HG02973 (cell line): Measurements from ENCODE around the gene PHACTR1.
"Not testable (repeated sequence)": the region's sequence is repeated elsewhere in the genome, so short reads cannot be mapped to it uniquely, and the experiment has no call there.

ENCODE experiments used
- ATAC-seq: cut with Tn5 transposase; IDR thresholded peaks from one replicate; pipeline ENCODE4 v1.9.1; 2021; ENCODE audit warnings: moderate library complexity; ENCODE audit not compliant: unreplicated experiment

Gene PHACTR1

DNA sequence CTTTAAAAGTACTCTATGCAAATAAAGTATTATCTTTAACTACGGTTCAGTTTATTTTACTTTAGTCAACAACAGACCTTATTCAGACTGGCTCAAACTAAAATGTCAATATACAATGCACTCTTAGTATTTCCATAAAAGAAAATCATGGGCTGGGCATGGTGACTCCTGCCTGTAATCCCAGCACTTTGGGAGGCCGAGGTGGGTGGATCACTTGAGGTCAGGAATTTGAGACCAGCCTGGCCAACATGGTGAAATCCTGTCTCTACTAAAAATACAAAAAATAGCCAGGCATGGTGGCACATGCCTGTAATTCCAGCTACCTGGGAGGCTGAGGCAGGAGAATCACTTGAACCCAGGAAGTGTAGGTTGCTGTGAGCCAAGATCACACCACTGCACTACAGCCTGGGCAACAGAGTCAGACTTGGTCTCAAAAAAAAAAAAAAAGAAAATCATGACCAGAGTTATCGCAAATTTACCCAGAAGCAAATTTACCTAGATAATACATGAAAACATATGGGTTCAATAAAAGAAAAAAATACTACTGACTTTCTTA is 609.5 kb downstream of the PHACTR1 start:
- ATAC-seq: not testable (repeated sequence)

DNA sequence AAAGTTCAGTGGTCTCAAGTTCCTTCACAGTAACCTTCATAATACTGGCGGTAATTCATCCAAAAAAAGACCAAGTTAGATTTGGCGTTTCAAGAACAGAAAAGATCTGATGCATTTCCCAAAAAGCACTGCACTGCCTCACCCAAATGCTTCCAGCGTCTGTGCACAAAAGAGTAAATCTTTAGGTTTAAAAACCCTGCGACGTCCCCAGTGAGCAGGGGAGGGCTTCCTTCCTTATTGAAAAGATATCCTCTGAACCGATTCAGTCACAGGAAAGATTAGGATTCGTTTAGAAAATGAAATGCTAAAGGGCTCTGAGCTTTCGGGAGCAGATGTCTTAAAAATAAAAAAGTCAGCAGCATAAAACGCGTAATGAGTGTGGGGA is 611.1 kb downstream of the PHACTR1 start:
- no peak for ATAC-seq

DNA sequence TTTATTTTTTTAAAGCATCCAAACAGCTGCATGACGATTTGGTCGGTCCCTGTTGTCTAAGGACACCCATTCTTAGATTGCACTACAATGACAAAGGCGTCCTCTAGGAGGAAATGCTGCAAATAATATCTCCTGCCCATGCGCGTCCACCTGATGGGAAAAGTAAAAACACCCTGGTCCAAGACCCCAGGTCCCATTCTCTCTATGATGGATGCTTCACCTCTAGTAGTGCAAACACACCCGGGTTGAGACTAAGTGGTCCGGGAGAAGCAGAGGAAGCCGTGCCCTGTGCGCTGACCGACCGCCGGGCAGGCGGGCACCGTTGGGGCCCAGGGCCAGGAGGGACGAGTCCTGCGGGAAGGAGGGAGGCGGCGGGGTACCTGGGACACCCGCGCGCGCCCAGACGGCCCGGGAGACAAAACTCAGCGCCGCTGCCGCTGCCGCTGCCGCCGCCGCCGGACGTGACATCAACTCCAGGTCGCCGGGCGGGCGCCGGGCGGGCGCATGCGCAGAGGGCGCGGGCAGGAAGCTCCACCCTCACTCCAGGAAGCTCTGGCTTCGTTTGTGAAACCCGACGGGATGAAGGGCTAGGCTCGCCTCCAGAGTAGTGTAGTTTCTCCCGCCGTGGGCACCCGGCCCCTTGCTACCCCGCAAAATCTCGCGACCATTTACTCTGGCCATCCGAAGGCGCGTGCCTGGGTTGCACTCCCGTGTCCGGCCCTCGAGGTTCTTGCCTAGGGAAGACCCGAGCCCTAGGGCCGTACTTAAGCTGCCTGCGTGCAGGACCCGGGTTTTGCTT is 611.7 kb downstream of the PHACTR1 start, which contains the start of gene TBC1D7:
Gene TBC1D7, minus strand, starts transcription at position 462 of the 799 bp plus-strand sequence. CDS start 1,639 bp downstream, outside the sequence.
- peak; percentile 83 for ATAC-seq

DNA sequence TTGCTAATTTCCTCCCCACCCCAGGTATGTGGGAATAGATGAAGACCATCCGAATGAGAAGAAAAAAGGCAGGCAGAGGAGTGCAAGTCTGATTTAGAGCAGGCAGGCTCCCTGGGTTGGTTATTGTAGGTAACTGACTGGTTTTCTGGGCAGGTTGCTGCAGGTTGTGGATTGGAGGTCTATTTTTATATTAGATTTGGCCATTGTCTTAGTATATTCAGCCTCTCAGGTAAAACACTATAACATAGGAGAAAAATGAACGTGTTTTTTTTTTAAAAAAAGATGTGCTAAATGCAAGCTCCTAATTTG is 612.3 kb downstream of the PHACTR1 start:
- no peak for ATAC-seq

DNA sequence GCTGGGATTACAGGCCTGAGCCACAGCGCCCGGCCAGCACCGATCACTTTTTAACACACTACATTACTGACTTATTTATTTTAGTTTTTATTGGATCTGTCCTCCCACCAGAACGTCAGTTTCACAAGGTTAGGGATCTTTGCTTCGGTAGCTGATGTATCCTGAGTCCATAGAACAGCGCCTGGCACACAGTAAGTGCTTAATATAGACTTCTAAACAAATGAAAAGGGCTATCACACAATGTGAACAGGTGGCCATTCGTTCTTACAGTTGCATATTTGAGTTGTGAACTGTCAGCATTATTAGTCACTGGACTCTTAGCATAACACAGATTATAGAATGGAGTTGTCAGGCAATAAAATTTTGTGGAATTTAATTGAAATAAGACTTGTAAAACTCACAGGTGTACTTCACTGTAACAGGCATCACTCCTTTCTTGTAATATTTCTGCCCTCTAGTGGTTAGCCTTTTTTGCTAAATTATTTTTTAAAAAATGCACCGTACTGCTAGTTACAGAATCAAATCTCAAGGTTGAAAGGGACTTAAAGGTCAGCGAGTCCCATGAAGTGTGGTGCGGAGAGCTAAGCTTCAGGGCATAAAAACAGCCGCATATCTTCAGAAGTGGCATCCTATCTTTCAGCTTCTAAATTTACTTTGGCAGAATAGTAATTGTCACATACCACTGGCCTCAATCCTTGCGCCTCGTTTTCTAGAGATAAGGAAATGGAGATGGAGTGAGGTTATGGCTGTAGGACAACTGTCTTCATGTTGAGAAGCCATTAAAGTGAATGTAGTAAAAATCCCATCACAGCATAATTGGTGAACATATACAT is 615.2 kb downstream of the PHACTR1 start:
- no peak for ATAC-seq

DNA sequence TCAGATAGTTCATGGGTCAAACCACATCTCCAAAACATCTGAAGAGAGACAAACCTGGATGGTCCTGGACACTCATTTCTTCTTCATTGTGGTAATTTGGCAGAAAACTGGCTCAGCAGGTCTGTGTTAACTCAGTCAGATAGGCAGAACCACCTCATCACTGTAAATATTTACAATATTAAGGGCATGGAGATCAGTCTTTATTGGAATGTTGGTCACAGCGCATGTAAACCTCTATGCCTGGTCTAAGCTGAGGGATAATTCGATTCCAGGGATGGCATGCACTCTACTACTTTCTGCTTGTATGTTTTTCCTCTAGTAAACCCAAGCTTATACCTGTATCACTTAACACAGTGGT is 615.8 kb downstream of the PHACTR1 start:
- no peak for ATAC-seq

DNA sequence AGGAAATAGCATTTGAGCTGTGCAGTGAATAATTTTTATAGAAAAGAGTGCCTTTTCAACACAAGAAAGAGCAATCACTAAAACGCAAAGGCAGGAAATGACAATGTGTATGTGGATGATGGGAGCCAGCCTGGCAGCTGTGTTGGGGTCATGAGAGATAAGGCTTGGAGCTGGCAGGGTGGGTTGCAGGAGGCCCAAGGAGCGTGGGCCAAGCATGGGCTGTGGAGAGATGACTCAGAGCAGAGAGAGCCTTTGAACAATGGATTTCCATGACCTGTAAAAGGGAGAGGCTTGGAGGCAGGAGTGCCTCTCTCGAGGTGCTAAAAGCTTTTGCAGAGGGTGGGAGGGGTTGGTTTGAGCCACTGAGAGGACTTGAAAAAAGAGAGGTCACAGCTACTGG is 618.4 kb downstream of the PHACTR1 start:
- ATAC-seq: no peak

DNA sequence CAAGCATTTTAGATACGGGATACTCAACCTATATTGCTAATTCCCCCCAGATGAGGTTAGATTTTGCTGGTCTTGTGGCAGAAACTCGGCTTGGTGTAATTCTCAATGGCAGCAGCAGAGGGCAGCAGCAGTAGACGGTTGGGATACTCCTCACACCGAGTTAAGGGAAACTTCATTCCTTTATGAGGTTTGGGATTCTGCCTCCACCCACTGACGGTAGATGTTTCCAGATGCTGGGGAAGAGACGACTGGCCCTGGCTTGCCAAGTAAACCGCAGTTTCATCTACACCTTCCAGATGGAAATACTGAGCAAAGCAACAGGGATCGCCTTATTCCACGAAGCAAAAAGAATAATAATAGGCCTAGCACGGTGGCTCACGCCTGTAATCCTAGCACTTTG is 620.0 kb downstream of the PHACTR1 start:
- ATAC-seq: no peak

DNA sequence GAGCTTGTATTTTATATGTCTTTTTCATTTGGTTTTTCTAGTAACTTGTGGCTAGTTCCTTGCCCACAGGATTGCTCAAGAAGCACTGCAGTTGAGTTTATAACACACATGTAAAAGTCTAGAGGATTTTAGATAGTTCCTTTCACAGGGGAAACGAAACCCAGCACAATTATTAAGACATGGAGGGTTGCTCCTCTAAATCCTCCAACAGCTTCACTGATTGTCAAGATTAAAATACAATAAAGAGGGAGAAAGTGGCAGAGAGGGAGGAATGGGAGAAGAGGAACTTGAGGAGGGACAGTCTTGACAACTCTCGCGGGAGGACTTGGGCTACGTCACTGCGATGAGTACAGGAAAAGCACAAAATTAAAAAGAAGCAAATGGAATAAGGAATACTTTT is 621.5 kb downstream of the PHACTR1 start:
- no peak for ATAC-seq
